HTERT RPE-1 (cell line): Measurements from ENCODE around the gene ANKRD55.

Experiments used
- in situ Hi-C: fragments of 300-500 bp; cut with MboI; formaldehyde crosslinking; loops from 4 replicates; pipeline ENCODE4 v1.14.3; 2020; ENCODE audit warnings: low sequenced_read_pairs

Gene ANKRD55

GRCh38 chr5:56054666-56055065 lies 178.5 kb downstream of the ANKRD55 start:
- in situ Hi-C loops: no loop called here

GRCh38 chr5:56053363-56053762 lies 179.8 kb downstream of the ANKRD55 start:
- in situ Hi-C loops: no loop called here

DNA sequence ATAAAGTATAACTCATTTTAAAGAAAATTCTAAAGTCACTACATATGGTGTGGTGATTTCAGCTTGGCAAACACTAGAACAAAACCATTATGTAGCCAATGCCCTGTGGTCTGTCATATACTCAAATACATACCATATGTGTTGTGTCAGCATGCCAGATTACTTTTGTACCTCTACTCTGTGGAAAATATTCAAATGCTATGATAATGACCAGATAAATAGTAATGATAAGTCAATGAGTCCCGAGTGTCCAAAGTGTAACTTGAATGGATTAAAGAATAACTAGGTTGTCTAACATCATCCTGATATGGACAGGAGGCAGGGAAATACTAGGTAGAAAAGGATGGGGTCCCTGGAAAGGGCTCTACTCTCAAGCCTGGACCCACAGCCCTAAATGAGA lies 180.4 kb downstream of the ANKRD55 start:
- in situ Hi-C loops: no loop called here

DNA sequence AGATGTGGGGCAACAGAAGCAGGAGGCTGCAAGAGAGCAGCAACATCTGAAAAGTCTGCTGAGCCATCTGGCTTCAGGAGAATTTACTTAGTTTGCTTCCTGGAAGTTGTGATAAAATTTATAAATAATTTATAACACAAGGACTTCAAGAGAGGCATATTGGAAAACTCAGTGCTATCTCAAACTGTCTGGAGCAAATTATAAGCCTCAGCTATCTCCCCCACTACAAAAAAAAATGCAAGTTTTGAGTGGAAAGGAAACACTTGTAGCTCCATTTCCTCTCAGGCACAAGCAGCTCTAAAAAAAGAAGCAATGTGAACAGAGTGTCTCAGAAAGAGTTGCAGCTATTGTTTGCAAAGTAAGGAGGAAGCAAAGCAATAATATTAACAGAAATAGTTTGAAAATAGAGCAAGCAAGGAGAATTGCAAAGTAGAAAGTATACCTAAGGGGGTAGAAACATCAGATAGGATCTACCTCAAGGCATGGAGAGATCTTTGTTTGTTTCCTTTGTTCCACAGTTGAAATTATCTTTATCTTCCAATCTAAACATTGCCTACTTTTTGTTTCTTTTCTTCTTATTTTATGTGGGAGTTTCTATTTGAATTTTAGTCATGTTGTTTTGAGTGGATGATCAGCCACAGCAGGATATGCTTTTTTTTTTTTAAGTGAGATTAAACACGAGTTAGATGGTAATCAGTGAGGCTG lies 182.4 kb downstream of the ANKRD55 start:
- in situ Hi-C loops: no loop called here
